ENCODE measurements around the gene NKIRAS2.

Gene NKIRAS2

DNA sequence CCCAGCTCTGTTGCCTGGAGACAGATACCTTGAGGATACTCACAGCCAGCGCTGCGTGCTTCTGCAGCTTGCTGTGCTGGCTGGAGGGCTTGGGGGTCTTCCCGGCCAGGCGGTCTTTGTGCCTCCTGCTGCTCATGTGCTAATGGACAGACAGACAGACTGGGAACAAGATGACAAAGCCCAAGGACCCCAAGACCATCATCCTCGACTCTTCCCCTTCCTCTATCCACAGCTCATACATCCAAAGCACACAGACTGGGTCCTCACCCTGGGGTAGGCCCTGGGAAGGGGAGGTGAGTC lies 7.7 kb downstream of the NKIRAS2 start:
- Histone ChIP-seq H3K4me1 (ENCODE audit: insufficient read depth, low read length) (peaks cover 29% of the 10 kb centered on the region; the same call in 1 of the 2 replicates), H3K36me3 (ENCODE audit: insufficient read depth, low read length) (peaks cover 14% of the 10 kb centered on the region), H3K9me3 (ENCODE audit: control insufficient read depth, insufficient read depth, low read length) (no peaks in the 10 kb centered on the region), H3K9ac (ENCODE audit: low read depth, low read length) (no peak overlapping the region)

GRCh38 chr17:42027961-42028790 lies 8.3 kb downstream of the NKIRAS2 start:
- H3K36me3 ChIP-seq (ENCODE audit: insufficient read depth, low read length): peaks cover 13% of the 10 kb centered on the region
- H3K9me3 ChIP-seq (ENCODE audit: control insufficient read depth, insufficient read depth, low read length): no peaks in the 10 kb centered on the region
- H3K9ac ChIP-seq (ENCODE audit: low read depth, low read length): peak overlapping the region; percentile 43; the same call in 1 of the 2 replicates
- peaks cover 29% of the 10 kb centered on the region; the same call in 1 of the 2 replicates for H3K4me1 ChIP-seq (ENCODE audit: insufficient read depth, low read length)

DNA sequence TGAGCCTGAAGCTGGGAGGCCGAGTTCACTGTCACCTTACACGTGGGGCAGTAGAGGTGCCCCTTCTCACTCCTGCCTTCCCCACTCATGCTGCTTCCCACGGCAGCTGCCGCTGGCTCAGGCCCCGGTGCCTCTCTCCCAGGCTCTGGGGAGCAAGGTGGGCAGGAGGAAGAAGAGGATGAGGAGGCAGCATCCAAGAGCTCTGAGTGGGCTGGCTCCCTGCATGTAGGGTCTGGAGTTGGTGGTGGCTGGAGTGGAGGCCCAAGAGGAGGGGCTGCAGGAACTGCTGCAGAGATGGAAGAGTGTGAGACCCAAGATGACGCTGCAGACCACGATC lies 8.9 kb downstream of the NKIRAS2 start:
- H3K9ac ChIP-seq (ENCODE audit: low read depth, low read length): no peak overlapping the region
- no peaks in the 10 kb centered on the region for H3K9me3 ChIP-seq (ENCODE audit: control insufficient read depth, insufficient read depth, low read length)
- peaks cover 10% of the 10 kb centered on the region for H3K36me3 ChIP-seq (ENCODE audit: insufficient read depth, low read length)
- peaks cover 29% of the 10 kb centered on the region; the same call in 1 of the 2 replicates for H3K4me1 ChIP-seq (ENCODE audit: insufficient read depth, low read length)

- Histone ChIP-seq H3K36me3 (ENCODE audit: insufficient read depth, low read length) (no peaks in the 10 kb centered on the region), H3K9ac (ENCODE audit: low read depth, low read length) (no peak overlapping the region), H3K9me3 (ENCODE audit: control insufficient read depth, insufficient read depth, low read length) (no peaks in the 10 kb centered on the region), H3K4me1 (ENCODE audit: insufficient read depth, low read length) (peaks cover 20% of the 10 kb centered on the region; the same call in 1 of the 2 replicates)
Measured at GRCh38 chr17:42031584-42031983, 11.7 kb downstream of the NKIRAS2 start.

DNA sequence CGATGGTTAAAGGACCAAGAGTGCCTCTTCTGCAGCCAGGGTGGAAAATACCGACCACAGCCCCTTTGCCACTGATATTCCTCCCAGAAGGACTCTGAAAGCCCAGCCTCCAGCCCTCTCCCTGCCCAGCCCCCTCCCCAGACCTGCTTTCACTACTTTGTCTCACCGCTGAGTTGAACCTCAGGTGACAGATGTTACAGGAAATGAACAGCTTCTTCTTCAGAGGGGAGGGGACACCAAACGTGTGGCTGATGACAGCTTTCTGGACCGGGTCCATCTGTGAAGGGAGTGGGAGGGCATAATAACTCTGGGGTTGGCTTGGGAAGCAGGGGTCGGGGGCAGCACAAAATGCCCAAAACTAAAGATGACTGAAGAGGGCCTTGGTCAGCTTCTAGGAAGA lies 14.2 kb downstream of the NKIRAS2 start:
- no peak overlapping the region for H3K9ac ChIP-seq (ENCODE audit: low read depth, low read length)
- H3K9me3 ChIP-seq (ENCODE audit: control insufficient read depth, insufficient read depth, low read length): no peaks in the 10 kb centered on the region
- H3K4me1 ChIP-seq (ENCODE audit: insufficient read depth, low read length): peaks cover 16% of the 10 kb centered on the region
- H3K36me3 ChIP-seq (ENCODE audit: insufficient read depth, low read length): no peaks in the 10 kb centered on the region

DNA sequence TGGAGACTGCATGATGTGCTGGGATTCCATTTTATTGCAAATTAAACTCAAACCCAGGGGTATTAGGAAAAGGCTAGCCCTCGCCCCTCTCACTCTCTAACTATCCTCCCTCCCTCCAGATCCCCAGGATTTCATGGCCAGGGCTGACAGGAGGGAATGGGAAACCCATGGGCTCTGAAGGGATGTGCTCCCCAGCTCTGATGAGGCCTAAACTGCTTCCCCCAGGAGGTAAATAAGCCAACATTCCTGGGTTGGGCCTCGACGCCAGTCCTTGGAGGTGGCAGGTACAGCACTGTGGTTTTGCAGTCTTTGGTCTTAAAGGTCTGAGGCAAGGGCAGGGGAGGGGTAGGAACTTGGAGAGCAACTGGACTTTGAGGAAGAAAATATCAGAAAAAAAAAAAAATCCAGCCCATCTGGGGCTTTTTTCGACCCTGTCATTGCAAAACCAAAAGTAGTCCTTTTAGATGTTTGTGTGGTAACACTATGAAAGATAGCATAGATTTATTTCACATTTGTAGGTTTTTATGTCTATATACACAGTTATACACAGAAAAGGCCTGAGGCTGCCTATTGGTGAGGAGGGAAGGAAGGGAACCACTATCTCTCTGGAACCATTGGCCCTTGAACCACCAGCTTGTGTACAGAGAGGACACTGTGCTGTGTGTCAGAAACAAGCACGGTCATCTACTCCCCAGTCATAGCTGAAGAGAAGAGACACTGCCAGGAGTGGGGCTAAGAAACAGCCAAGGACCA lies 18.5 kb downstream of the NKIRAS2 start:
- H3K4me1 ChIP-seq (ENCODE audit: insufficient read depth, low read length): peaks cover 16% of the 10 kb centered on the region
- no peaks in the 10 kb centered on the region for H3K36me3 ChIP-seq (ENCODE audit: insufficient read depth, low read length)
- no peak overlapping the region for H3K9ac ChIP-seq (ENCODE audit: low read depth, low read length)
- H3K9me3 ChIP-seq (ENCODE audit: control insufficient read depth, insufficient read depth, low read length): no peaks in the 10 kb centered on the region

GRCh38 chr17:42039794-42040763 lies 20.2 kb downstream of the NKIRAS2 start:
- Histone ChIP-seq H3K9ac (ENCODE audit: low read depth, low read length) (no peak overlapping the region), H3K36me3 (ENCODE audit: insufficient read depth, low read length) (no peaks in the 10 kb centered on the region), H3K4me1 (ENCODE audit: insufficient read depth, low read length) (peaks cover 16% of the 10 kb centered on the region), H3K9me3 (ENCODE audit: control insufficient read depth, insufficient read depth, low read length) (no peaks in the 10 kb centered on the region)

DNA sequence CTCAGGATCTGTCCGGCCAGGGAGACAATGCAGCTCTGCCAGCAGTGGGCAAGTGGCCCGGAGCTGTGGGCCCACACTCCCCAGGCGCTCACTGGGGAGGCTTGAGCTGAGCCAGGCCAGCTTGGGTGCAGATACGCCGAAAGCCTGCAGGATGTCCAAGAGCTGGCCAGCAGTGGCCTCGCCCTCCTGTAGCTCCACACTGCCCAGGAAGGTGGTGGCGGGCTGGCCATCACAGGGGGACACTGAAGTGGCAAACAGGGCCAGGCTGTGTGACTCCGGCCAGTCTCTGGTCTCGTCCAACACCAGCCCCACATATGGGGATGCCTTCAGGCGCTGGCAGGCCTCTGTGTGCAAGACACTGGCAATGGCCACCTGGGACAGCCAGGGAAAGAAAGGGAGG lies 20.9 kb downstream of the NKIRAS2 start:
- H3K9ac ChIP-seq (ENCODE audit: low read depth, low read length): no peak overlapping the region
- no peaks in the 10 kb centered on the region for H3K36me3 ChIP-seq (ENCODE audit: insufficient read depth, low read length)

GRCh38 chr17:42041619-42042018 lies 21.7 kb downstream of the NKIRAS2 start:
- H3K9ac ChIP-seq (ENCODE audit: low read depth, low read length): no peak overlapping the region
- H3K4me1 ChIP-seq (ENCODE audit: insufficient read depth, low read length): peaks cover 16% of the 10 kb centered on the region
- no peaks in the 10 kb centered on the region for H3K9me3 ChIP-seq (ENCODE audit: control insufficient read depth, insufficient read depth, low read length)
- H3K36me3 ChIP-seq (ENCODE audit: insufficient read depth, low read length): no peaks in the 10 kb centered on the region

More for the DNA sequence above, 20.9 kb downstream of the NKIRAS2 start:
- peaks cover 16% of the 10 kb centered on the region for H3K4me1 ChIP-seq (ENCODE audit: insufficient read depth, low read length)
- H3K9me3 ChIP-seq (ENCODE audit: control insufficient read depth, insufficient read depth, low read length): no peaks in the 10 kb centered on the region

DNA sequence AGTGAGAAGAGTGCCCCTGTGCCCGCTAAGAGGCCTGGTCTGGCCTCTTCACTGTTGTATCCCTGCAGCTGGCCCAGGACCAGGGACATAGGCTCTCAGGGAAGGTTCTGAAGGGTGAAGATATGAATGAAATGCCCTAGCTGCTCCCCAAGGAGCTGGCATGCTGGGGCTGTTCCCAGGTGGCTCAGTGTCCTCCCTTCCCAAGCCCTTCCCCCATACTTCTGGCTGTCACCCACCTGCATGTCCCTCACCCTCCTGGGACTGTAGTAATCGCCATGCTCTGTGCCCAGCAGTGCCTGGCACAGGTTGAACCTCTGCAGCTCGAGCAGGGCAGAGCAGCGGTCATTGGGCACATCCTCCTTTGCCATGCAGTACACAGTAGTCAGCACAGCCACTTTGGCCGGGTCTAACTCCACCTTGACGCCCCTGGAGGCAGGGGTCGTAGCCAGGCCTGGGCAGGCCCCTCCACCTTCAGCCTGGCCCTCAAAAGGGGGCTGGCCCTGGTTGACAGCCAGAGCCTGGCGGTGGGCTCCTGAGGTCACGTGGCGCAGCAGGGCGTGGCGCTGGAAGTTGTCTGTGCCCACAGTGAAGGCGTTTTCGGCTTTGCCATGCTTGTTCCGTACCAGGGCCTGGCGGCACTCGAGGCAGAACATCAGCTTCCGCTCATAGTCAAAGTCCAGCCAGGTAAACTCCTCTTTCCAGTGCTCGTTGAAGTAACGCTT lies 22.9 kb downstream of the NKIRAS2 start:
- peaks cover 6% of the 10 kb centered on the region; the same call in 1 of the 2 replicates for H3K4me1 ChIP-seq (ENCODE audit: insufficient read depth, low read length)
- H3K9me3 ChIP-seq (ENCODE audit: control insufficient read depth, insufficient read depth, low read length): no peaks in the 10 kb centered on the region
- no peak overlapping the region for H3K9ac ChIP-seq (ENCODE audit: low read depth, low read length)
- no peaks in the 10 kb centered on the region for H3K36me3 ChIP-seq (ENCODE audit: insufficient read depth, low read length)

DNA sequence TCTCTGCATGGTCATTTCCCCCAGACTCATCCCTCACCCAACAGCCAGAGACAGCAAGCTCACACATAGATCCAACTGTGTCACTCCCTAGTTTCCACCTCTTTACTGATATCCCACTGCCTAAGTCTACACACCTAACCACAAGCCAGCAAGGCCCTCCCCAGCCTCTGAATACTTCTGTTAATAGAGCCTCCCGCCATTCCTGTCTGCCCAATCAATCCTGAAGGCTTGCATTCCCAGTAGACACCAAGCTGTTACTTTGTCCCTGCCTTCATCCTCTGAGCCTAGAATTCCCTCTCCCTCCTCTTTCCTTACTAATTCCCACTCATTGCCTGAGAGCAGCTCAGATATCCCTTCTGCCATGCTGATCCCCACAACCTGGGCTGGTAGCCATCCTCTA lies 25.8 kb downstream of the NKIRAS2 start:
- H3K9me3 ChIP-seq (ENCODE audit: control insufficient read depth, insufficient read depth, low read length): no peaks in the 10 kb centered on the region

GRCh38 chr17:42047343-42047742 lies 27.5 kb downstream of the NKIRAS2 start:
- H3K9me3 ChIP-seq (ENCODE audit: control insufficient read depth, insufficient read depth, low read length): no peaks in the 10 kb centered on the region
- H3K4me1 ChIP-seq (ENCODE audit: insufficient read depth, low read length): peaks cover 5% of the 10 kb centered on the region; the same call in 1 of the 2 replicates
- no peaks in the 10 kb centered on the region for H3K36me3 ChIP-seq (ENCODE audit: insufficient read depth, low read length)
- no peak overlapping the region for H3K9ac ChIP-seq (ENCODE audit: low read depth, low read length)

More for the DNA sequence above, 25.8 kb downstream of the NKIRAS2 start:
- H3K4me1 ChIP-seq (ENCODE audit: insufficient read depth, low read length): no peaks in the 10 kb centered on the region
- no peak overlapping the region for H3K9ac ChIP-seq (ENCODE audit: low read depth, low read length)
- no peaks in the 10 kb centered on the region for H3K36me3 ChIP-seq (ENCODE audit: insufficient read depth, low read length)

- Histone ChIP-seq H3K9me3 (ENCODE audit: control insufficient read depth, insufficient read depth, low read length) (no peaks in the 10 kb centered on the region), H3K4me1 (ENCODE audit: insufficient read depth, low read length) (peaks cover 17% of the 10 kb centered on the region), H3K36me3 (ENCODE audit: insufficient read depth, low read length) (no peaks in the 10 kb centered on the region), H3K9ac (ENCODE audit: low read depth, low read length) (peak overlapping the region; percentile 58)
Measured at GRCh38 chr17:42049834-42050392, 30.0 kb downstream of the NKIRAS2 start.
